ENCODE measurements around the gene SLC7A6.

SLC7A6 gene

GRCh38 chr16:68264128-68265077 lies at the start of gene SLC7A6:
TSS of gene SLC7A6 (plus strand) at chr16:68264526. CDS start at chr16:68274727, 10,201 bp downstream.
- peak; percentile 93 for DNase-seq (ENCODE audit: low spot score)

GRCh38 chr16:68214726-68215125 lies 49.6 kb upstream of the SLC7A6 start:
- no peak for DNase-seq (ENCODE audit: low spot score)

DNA sequence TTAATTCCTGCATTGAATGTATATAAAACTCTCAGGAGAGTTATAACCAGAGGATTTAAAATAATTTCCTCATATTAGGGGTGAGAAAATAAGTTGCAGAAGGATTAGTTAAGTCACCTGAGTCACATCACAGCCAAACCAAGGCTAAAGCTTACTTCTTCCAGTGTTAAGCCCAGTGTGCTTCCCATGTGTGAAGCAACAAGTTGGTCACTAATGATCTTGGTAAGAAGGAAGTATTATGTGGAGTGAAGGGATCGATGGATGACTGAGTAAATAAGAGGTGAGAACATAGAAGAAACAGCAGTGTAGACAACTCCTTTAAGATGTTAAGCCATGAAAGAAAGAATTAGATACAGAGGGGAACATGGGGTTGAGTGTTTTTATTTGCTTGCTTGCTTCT lies 49.0 kb upstream of the SLC7A6 start:
- no peak for DNase-seq (ENCODE audit: low spot score)

DNA sequence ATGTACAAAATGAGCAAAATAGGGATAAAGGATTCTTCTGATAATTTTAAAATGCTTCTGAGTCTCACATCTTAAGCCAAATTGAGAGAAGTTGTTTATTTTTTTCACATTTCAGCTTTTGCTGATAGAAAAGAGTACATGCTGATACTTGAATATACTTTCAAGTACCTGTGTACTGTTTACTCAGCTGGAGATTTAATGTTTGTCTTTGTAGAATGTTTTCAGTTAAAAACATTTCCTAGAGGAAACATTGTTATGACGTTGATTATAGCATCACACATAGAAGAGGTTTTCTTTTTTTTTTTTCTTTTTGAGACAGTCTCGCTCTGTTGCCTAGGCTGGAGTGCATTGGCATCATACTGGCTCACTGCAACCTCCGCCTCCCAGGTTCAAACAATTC lies 48.1 kb upstream of the SLC7A6 start:
- no peak for DNase-seq (ENCODE audit: low spot score)

- no peak for DNase-seq (ENCODE audit: low spot score)
Observed at GRCh38 chr16:68217506-68217905, 46.8 kb upstream of the SLC7A6 start.

DNA sequence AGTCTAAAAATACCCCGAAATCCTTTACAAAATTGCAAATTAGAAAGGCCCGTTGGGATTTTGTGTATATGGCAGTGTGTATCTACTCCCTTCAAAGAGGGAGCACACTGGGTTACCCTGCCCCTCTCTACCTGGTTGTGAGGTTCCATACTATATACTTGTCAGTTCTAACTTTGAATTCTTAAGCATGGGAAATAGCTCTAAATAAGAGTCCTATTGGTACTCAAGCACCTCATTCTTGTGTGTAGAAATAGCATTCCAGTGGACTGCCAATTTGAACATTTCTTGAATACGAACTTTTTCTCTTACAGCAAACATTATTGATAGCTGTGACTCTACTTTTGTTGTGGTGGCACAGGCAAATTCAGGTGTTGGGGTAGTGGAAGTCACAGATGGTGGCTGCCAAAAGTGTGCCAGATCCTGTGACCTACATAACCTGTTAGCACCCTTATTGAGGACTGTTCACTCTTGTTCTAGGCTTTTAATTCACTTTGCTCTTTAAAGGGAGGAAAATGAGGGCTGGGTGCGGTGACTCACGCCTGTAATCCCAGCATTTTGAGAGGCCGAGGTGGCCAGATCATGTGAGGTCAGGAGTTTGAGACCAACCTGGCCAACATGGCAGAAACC lies 44.5 kb upstream of the SLC7A6 start:
- DNase-seq (ENCODE audit: low spot score) = no peak

DNA sequence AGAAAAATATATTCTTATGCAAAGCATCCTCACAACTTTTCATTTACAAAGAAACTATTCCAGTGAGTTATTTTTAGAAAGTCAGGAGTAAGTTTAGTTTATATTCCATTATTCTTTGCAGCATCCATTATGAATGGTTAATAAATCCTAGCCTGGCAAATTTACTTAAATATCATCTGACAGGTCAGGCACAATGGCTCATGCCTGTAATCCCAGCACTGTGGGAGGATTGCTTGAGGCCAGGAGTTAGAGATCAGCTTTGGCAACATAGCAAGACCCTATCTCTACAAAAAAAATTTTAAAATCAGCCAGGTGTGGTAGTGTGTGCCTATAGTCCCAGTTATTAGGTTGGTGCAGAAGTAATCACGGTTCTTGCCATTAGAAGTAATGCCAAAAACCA lies 41.3 kb upstream of the SLC7A6 start:
- no peak for DNase-seq (ENCODE audit: low spot score)

DNA sequence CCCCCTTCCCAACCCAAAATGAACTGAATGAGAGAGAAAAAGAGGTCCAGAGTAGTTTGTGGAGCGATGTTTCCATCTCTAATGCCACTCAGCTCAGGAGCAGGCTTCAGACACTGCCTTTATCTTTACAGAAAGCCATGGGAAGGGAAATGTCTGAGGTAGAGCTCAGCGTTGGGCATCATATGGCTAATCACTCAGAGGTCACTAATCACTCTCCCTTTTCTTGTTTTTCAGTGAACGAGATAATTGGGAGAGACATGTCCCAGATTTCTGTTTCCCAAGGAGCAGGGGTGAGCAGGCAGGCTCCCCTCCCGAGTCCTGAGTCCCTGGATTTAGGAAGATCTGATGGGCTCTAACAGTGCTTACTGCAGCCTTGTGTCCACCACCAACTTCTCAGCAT lies 38.2 kb upstream of the SLC7A6 start:
- no peak for DNase-seq (ENCODE audit: low spot score)

- DNase-seq (ENCODE audit: low spot score) = no peak
Observed at GRCh38 chr16:68227183-68227793, 37.0 kb upstream of the SLC7A6 start.

DNA sequence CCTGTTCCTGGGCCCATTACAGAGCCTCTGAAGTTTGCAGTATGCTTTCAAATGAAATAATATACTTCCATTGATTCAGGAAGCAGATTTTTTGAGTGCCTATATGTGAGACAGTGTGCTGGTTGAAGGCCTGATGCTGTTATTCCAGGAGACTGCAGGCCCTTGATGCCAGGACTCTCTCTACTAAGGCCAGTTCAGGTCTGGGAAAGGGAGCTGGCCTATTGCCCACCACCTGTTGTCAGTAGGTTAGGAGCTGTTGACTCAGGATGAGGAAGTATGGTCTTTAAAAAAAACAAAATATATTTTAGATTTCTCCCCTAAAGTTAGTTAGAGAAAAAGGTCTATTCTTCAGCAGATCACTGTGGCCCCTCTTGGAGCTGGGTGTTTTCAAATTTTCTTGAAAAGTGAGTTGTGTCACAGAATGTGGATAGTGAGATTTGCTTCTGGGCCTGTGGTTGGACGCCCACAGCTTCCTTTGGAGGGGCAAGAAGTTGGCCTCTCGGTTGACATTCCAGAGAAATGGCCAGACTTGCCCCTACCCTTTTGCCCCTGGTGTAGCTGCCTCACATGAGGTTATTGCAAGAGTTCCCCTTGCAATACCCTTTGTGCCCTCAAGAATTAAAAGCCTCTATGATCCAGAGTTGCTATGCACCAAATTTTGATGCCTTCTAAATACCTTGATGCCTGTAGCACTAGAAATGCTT lies 36.3 kb upstream of the SLC7A6 start:
- no peak for DNase-seq (ENCODE audit: low spot score)

- no peak for DNase-seq (ENCODE audit: low spot score)
Observed at GRCh38 chr16:68228652-68229051, 35.7 kb upstream of the SLC7A6 start.

- peak; percentile 80 for DNase-seq (ENCODE audit: low spot score)
Observed at GRCh38 chr16:68229431-68230175, 34.7 kb upstream of the SLC7A6 start.

- DNase-seq (ENCODE audit: low spot score) = no peak
Observed at GRCh38 chr16:68230176-68230571, 34.2 kb upstream of the SLC7A6 start.

DNA sequence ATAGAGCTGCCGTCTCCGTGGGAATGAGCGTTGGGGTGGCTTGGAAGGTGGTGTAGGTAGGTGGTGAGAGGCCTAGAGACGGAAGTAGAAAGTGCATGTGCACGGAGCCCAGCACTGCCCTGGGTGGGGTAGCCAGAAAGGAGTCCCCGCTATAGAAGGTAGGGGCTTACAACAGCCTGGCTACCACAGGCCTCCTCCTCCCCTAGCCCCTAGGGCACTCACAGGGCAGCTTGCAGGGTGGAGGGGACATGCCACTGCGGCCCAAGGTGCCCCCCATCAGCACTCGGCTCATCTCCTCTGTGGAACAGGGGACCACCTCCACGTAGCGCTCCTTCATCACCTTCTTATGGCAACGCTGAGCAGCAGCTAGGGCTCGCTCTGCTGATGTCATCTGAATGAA lies 33.4 kb upstream of the SLC7A6 start:
- no peak for DNase-seq (ENCODE audit: low spot score)

DNA sequence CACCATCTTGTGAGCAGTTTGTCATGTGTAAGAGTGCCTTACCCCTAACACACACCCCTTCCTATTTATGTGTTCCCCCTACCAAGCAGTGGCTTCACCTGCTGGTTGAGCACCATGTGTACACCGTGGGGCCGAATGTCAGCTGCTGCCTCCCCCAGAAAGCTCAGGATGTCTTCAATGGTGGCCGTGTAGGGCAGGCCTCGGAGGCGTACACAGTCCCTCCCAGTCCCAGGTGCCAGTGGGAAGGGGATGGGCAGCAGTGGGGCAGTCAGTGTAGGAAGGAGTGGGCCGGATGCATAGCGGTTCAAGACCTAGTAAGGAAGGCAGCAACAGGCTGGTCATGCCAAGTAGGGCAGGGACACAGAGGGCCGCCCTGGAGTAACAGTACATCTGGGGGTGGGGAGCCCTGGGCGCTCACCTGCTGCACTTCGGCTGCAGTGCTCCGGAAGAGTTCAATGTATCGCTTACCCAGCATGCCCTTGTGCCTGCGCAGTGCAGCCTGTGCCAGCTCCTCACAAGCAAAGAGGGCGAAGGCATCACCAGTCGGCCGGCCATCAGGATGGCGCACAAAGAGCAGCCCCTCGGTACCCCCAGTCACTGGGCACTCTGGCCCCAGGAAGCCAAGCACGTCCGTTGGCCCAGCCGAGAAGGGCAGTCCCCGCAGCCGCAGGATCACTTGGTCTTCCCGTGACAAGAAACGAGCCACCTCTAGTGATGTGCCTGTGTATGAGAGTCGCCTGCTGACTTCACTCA lies 32.8 kb upstream of the SLC7A6 start:
- no peak for DNase-seq (ENCODE audit: low spot score)

DNA sequence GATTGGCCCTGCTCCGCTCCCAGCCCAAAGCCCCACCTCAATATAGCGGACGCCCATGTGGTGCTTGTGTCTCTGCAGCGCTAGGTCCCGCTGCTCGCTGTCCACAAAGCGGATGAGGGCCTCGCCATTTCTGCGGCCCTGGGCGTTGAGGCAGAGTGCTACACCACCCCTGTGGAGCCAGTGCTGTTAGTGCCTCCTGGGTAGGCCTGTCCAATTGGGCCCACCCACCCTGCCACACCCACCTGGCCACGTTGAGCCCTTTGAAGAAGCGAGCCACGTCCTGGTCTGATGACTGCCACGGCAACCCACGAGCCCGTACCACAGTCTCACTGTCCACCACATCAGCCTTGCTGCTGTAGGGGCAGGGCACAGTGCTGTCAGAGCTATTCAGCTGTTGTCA lies 32.0 kb upstream of the SLC7A6 start:
- no peak for DNase-seq (ENCODE audit: low spot score)

DNA sequence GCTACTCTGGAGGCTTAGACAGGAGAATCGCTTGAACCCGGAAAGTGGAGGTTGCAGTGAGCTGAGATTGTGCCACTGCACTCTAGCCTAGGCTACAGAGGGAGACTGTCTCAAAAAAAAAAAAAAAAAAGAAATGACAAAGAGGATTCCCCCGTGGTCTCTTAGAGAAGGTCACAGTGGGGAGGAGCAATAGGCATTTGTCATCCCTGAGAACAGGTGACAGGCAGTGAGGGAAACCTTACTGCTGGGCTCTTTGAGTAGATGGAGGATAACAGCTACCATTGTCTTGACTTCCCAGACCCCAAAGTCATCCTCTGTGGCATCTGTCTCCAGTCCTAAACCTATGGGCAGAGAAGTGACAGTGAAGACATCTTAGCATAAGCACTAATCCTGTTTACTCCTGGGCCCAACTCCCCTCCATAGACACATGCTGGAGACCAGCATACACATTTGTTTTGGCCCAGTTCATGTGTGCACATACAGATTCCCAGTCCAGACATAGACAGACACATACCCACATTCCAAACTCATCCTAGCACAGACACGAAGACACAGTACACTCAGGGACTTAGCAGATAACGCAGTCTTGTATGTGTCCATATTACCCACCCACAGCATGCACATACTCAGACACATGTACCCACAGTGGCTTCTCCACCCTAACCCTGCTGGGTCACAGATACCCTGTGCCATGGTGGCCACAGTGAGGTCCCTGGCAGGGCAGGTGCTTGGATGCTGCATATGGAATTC lies 31.1 kb upstream of the SLC7A6 start:
- no peak for DNase-seq (ENCODE audit: low spot score)

- no peak for DNase-seq (ENCODE audit: low spot score)
Observed at GRCh38 chr16:68233835-68234187, 30.5 kb upstream of the SLC7A6 start.

- no peak for DNase-seq (ENCODE audit: low spot score)
Observed at GRCh38 chr16:68234188-68235107, 29.9 kb upstream of the SLC7A6 start.
